Panc1 (cell line): Measurements from ENCODE around the gene EXT2. TPM values are rescaled to one million over a fixed set of nuclear protein-coding genes. Genes with fewer than 3 reads are reported as not detected.

ENCODE experiments used
- ATAC-seq: fragments of 200-7000 bp; cut with Tn5 transposase; 2 replicates; pipeline ENCODE4 v1.9.1; 2020; ENCODE audit warnings: mild to moderate bottlenecking, moderate library complexity
- BruUV-seq: library from RNA; stranded (reverse); fragments of 400-500 nt; replicated peaks from 2 replicates; lab custom pipeline; 2021; lab: Mats Ljungman, UMichigan
- CTCF ChIA-PET: fragments of 300-600 bp; sonication (Branson Sonifier 250); formaldehyde crosslinking; loops from one replicate; lab custom pipeline; 2022; ENCODE audit warnings: antibody characterized with exemption; lab: Charles Lee
- POLR2A ChIA-PET: fragments of 300-600 bp; sonication (Branson Sonifier 250); formaldehyde crosslinking; loops from one replicate; lab custom pipeline; 2022; ENCODE audit warnings: antibody characterized with exemption; lab: Charles Lee
- DNase-seq: peaks from one replicate; pipeline ENCODE4 v3.0.0-alpha.2; 2010; ENCODE audit warnings: low read depth, low spot score
- H3K27ac ChIP-seq: 2 replicates; pipeline ENCODE4 v1.5.1; 2011; ENCODE audit warnings: mild to moderate bottlenecking, low read length, inconsistent platforms
- H3K27me3 ChIP-seq: fragments of 200-500 bp; sonication (Bioruptor generic); 2 replicates; pipeline ENCODE4 v1.6.0; 2014; ENCODE audit warnings: low read length, inconsistent platforms; ENCODE audit not compliant: control insufficient read depth, insufficient read depth
- H3K36me3 ChIP-seq: fragments of 200-500 bp; sonication (Bioruptor generic); 2 replicates; pipeline ENCODE4 v1.5.1; 2014; ENCODE audit warnings: inconsistent platforms, mild to moderate bottlenecking, low read length, moderate library complexity; ENCODE audit not compliant: control insufficient read depth, insufficient read depth
- H3K4me1 ChIP-seq: 2 replicates; pipeline ENCODE4 v1.5.1; 2011; ENCODE audit warnings: inconsistent platforms, mild to moderate bottlenecking, low read length, moderate library complexity; ENCODE audit not compliant: control insufficient read depth, insufficient read depth
- H3K4me3 ChIP-seq, 2 experiments: 2 replicates each; pipeline ENCODE4 v1.5.1; 2011 to 2012; ENCODE audit warnings: low read depth in 2 of 2, low read length in 2 of 2, mild to moderate bottlenecking in 2 of 2, inconsistent platforms in 1 of 2, moderate library complexity in 1 of 2
- H3K9me3 ChIP-seq: fragments of 200-500 bp; sonication (Bioruptor generic); 2 replicates; pipeline ENCODE4 v1.5.1; 2014; ENCODE audit warnings: low read depth, mild to moderate bottlenecking, inconsistent platforms, low read length, moderate library complexity; ENCODE audit not compliant: control insufficient read depth, insufficient read depth
- CTCF ChIP-seq: fragments of 450-650 bp; IDR thresholded peaks from 2 replicates; pipeline ENCODE4 v1.5.1; 2017; ENCODE audit warnings: mild to moderate bottlenecking
- POLR2AphosphoS5 ChIP-seq: IDR thresholded peaks from 2 replicates; pipeline ENCODE4 v1.6.1; 2012; ENCODE audit warnings: mild to moderate bottlenecking, low read depth, low read length, moderate library complexity
- SIN3A ChIP-seq: IDR thresholded peaks from 2 replicates; pipeline ENCODE4 v1.6.1; 2012; ENCODE audit warnings: low read depth, mild to moderate bottlenecking, low read length, moderate library complexity, borderline replicate concordance; ENCODE audit not compliant: insufficient read depth
- TCF7L2 ChIP-seq: IDR thresholded peaks from 2 replicates; pipeline ENCODE4 v1.6.1; 2011; ENCODE audit warnings: mild to moderate bottlenecking, low read depth, low read length, inconsistent platforms
- in situ Hi-C: cut with HindIII; loops from 2 replicates; pipeline ENCODE4 v1.10.0; 2016; ENCODE audit warnings: low sequenced_read_pairs, low pct_unique_long_range_greater_than_20kb
- intact Hi-C: fragments of 100-400 bp; cut with micrococcal nuclease; formaldehyde crosslinking; loops from one replicate; pipeline ENCODE4 v1.10.0; 2022; ENCODE audit not compliant: unreplicated experiment
- total RNA-seq: library from RNA; stranded (reverse); gene quantifications from one replicate; pipeline ENCODE4 v1.2.1, GENCODE V29; 2021; ENCODE audit not compliant: unreplicated experiment
- TF ChIP-seq, protein P1 (sequence below), 2 experiments: IDR thresholded peaks; 2 replicates each; pipeline ENCODE4 v1.6.1; 2011 to 2012; ENCODE audit warnings: low read depth in 2 of 2, control low read depth in 1 of 2, low read length in 1 of 2, mild to moderate bottlenecking in 1 of 2, moderate library complexity in 1 of 2; ENCODE audit not compliant: insufficient read depth in 1 of 2

The EXT2 gene
- total RNA-seq, 1 experiment from 2014 or later, result 57.5 TPM

GRCh38 chr11:44221992-44222391, 126.5 kb downstream of the EXT2 start:
- no peaks in the 10 kb centered on the region for H3K9me3 ChIP-seq
- DNase-seq (no peak), ATAC-seq (no peak)
- H3K27ac ChIP-seq, result no peak overlapping the region
- CTCF ChIA-PET, result no interaction called here
- no peaks in the 10 kb centered on the region for H3K4me1 ChIP-seq
- POLR2A ChIA-PET, result no interaction called here
- intact Hi-C loops, result no loop called here
- TF ChIP-seq TCF7L2, result no peak
- TF ChIP-seq SIN3A, result no peak
- no peak for TF ChIP-seq POLR2AphosphoS5
- TF ChIP-seq, protein P1, sequence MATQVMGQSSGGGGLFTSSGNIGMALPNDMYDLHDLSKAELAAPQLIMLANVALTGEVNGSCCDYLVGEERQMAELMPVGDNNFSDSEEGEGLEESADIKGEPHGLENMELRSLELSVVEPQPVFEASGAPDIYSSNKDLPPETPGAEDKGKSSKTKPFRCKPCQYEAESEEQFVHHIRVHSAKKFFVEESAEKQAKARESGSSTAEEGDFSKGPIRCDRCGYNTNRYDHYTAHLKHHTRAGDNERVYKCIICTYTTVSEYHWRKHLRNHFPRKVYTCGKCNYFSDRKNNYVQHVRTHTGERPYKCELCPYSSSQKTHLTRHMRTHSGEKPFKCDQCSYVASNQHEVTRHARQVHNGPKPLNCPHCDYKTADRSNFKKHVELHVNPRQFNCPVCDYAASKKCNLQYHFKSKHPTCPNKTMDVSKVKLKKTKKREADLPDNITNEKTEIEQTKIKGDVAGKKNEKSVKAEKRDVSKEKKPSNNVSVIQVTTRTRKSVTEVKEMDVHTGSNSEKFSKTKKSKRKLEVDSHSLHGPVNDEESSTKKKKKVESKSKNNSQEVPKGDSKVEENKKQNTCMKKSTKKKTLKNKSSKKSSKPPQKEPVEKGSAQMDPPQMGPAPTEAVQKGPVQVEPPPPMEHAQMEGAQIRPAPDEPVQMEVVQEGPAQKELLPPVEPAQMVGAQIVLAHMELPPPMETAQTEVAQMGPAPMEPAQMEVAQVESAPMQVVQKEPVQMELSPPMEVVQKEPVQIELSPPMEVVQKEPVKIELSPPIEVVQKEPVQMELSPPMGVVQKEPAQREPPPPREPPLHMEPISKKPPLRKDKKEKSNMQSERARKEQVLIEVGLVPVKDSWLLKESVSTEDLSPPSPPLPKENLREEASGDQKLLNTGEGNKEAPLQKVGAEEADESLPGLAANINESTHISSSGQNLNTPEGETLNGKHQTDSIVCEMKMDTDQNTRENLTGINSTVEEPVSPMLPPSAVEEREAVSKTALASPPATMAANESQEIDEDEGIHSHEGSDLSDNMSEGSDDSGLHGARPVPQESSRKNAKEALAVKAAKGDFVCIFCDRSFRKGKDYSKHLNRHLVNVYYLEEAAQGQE (IDR thresholded peaks at IDR 0.05; ENCODE audit: insufficient read depth in 1 of 2, low read depth in 2 of 2, low read length in 1 of 2), result no peak
- TF ChIP-seq CTCF, result no peak
- BruUV-seq, result no TSS peak
- H3K27me3 ChIP-seq, result no peaks in the 10 kb centered on the region
- H3K4me3 ChIP-seq, result no peak overlapping the region
- no peaks in the 10 kb centered on the region for H3K36me3 ChIP-seq
- in situ Hi-C loops, result no loop called here

DNA sequence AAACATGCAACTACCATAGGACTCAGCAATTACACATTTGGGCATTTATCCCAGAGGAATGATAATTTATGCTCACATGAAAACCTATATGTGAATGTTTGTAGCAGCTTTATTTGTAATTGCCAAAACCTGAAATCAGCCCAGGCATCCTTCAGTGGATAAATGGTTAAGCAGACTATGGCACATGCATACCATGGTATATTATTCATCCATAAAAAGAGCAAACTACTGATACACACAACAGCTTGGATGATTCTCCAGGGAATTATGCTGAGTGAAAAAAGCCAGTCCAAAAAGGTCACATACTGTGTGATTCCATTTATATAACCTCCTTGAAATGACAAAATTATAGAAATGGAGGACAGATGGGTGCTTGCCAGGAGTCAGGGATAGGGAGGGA, 127.8 kb downstream of the EXT2 start:
- Histone ChIP-seq H3K27me3 (no peaks in the 10 kb centered on the region), H3K27ac (no peak overlapping the region), H3K4me1 (no peaks in the 10 kb centered on the region), H3K4me3 (no peak overlapping the region), H3K9me3 (no peaks in the 10 kb centered on the region), H3K36me3 (no peaks in the 10 kb centered on the region)
- intact Hi-C loops (no loop called here), in situ Hi-C loops (no loop called here)
- TF ChIP-seq, protein P1 (IDR thresholded peaks at IDR 0.05; ENCODE audit: insufficient read depth in 1 of 2, low read depth in 2 of 2, low read length in 1 of 2), result no peak
- no peak for TF ChIP-seq SIN3A
- TF ChIP-seq TCF7L2, result no peak
- TF ChIP-seq CTCF, result no peak
- ATAC-seq, result no peak
- ChIA-PET CTCF (no interaction called here), POLR2A (interaction anchor here (0.7 kb wide), 1 partner anchor 54 kb away, joined by 3 read pairs; no protein-coding TSS in a partner anchor)
- BruUV-seq, result no TSS peak
- no peak for DNase-seq
